Endothelial cell of umbilical vein (primary cell): Measurements from ENCODE around the gene SMG5. TPM values are rescaled to one million over a fixed set of nuclear protein-coding genes. Genes with fewer than 3 reads are reported as not detected.

ENCODE experiments used
- BruUV-seq: library from RNA; stranded (reverse); fragments of 400-500 nt; replicated peaks from 2 replicates; lab custom pipeline; 2021; lab: Mats Ljungman, UMichigan
- CTCF ChIA-PET: fragments of 300-600, 350-600 bp; sonication (Branson Sonifier 250); formaldehyde crosslinking; loops from one replicate; lab custom pipeline; 2021; ENCODE audit warnings: antibody characterized with exemption, inconsistent platforms; lab: Charles Lee
- POLR2A ChIA-PET: fragments of 300-600, 350-600 bp; sonication (Branson Sonifier 250); formaldehyde crosslinking; loops from one replicate; lab custom pipeline; 2021; ENCODE audit warnings: antibody characterized with exemption, inconsistent platforms; lab: Charles Lee
- DNase-seq: peaks from one replicate; pipeline ENCODE4 v3.0.0-alpha.2; 2011; ENCODE audit warnings: low read depth, low spot score
- FAIRE-seq: peaks from 2 replicates; lab custom pipeline; 2011; peaks lifted over from hg19 to GRCh38; lab: Jason Lieb, UNC
- H2AFZ ChIP-seq: 2 replicates; pipeline ENCODE4 v1.6.0; 2012; ENCODE audit warnings: low read depth, low read length, control low read depth, inconsistent platforms
- H3K27ac ChIP-seq: 2 replicates; pipeline ENCODE4 v1.5.1; 2011; ENCODE audit warnings: low read depth, mild to moderate bottlenecking, control low read depth, low read length, moderate library complexity; ENCODE audit not compliant: insufficient read depth
- H3K27me3 ChIP-seq, 2 experiments: 2 replicates each; pipeline versions ENCODE4 v1.6.0 to v1.6.1; 2011; ENCODE audit warnings: low read length in 2 of 2, mixed read lengths in 1 of 2; ENCODE audit not compliant: control insufficient read depth in 2 of 2, insufficient read depth in 2 of 2
- H3K36me3 ChIP-seq, 2 experiments: 2 replicates in 1 of 2; 3 replicates in 1 of 2; pipeline ENCODE4 v1.5.1; 2011; ENCODE audit warnings: low read length in 2 of 2, mild to moderate bottlenecking in 1 of 2, moderate library complexity in 1 of 2; ENCODE audit not compliant: control insufficient read depth in 2 of 2, insufficient read depth in 2 of 2; ENCODE audit errors: extremely low read depth in 1 of 2
- H3K4me1 ChIP-seq: 3 replicates; pipeline ENCODE4 v1.5.1; 2011; ENCODE audit warnings: mild to moderate bottlenecking, low read length; ENCODE audit not compliant: control insufficient read depth, insufficient read depth; ENCODE audit errors: extremely low read depth
- H3K4me2 ChIP-seq: 2 replicates; pipeline ENCODE4 v1.6.1; 2011; ENCODE audit warnings: low read length, control low read depth, mixed read lengths; ENCODE audit not compliant: insufficient read depth
- H3K4me3 ChIP-seq, 3 experiments: fragments of 200-600 bp in 1 of 3; sonication (generic), shearing (Covaris generic) in 1 of 3; replicated peaks in 1 of 3; 2 replicates each; pipeline ENCODE4 v1.5.1; 2011 to 2016; ENCODE audit warnings: control low read depth in 3 of 3, low read length in 3 of 3, mild to moderate bottlenecking in 2 of 3, inconsistent platforms in 1 of 3, low read depth in 1 of 3, moderate library complexity in 1 of 3; ENCODE audit not compliant: insufficient read depth in 1 of 3
- H3K79me2 ChIP-seq: 2 replicates; pipeline ENCODE4 v1.6.0; 2012; ENCODE audit warnings: low read length, inconsistent platforms; ENCODE audit not compliant: control insufficient read depth, insufficient read depth
- H3K9ac ChIP-seq: replicated peaks from 2 replicates; pipeline ENCODE3; 2011; ENCODE audit warnings: low read length, control low read depth; ENCODE audit not compliant: insufficient read depth; ENCODE audit errors: extremely low read depth
- H3K9me1 ChIP-seq: replicated peaks from 3 replicates; pipeline ENCODE4 v1.6.0; 2011; ENCODE audit warnings: mild to moderate bottlenecking, low read length; ENCODE audit not compliant: control insufficient read depth, insufficient read depth; ENCODE audit errors: extremely low read depth
- H3K9me3 ChIP-seq: replicated peaks from 2 replicates; pipeline ENCODE4 v1.5.1; 2012; ENCODE audit warnings: low read length, inconsistent platforms; ENCODE audit not compliant: control insufficient read depth, insufficient read depth
- H4K20me1 ChIP-seq: replicated peaks from 2 replicates; pipeline ENCODE3; 2011; ENCODE audit warnings: mild to moderate bottlenecking, low read length; ENCODE audit not compliant: control insufficient read depth, insufficient read depth; ENCODE audit errors: extremely low read depth
- EZH2 ChIP-seq: IDR thresholded peaks from 2 replicates; pipeline ENCODE4 v1.6.1; 2012; ENCODE audit warnings: borderline replicate concordance, low read depth, mild to moderate bottlenecking, moderate library complexity, low read length, inconsistent platforms; ENCODE audit not compliant: severe bottlenecking
- FOS ChIP-seq: IDR thresholded peaks from 2 replicates; pipeline ENCODE4 v1.6.1; 2011; ENCODE audit warnings: mild to moderate bottlenecking, low read length, moderate library complexity, borderline replicate concordance; ENCODE audit not compliant: insufficient read depth
- GATA2 ChIP-seq: IDR thresholded peaks from 2 replicates; pipeline ENCODE4 v1.7.0; 2011; ENCODE audit warnings: low read depth, mild to moderate bottlenecking, moderate library complexity, mixed read lengths, low read length; ENCODE audit not compliant: insufficient read length, insufficient read depth
- JUN ChIP-seq: IDR thresholded peaks from 2 replicates; pipeline ENCODE4 v1.6.1; 2011; ENCODE audit warnings: borderline replicate concordance, low read depth; ENCODE audit not compliant: insufficient read length, insufficient read depth
- MYC ChIP-seq: IDR thresholded peaks from one replicate; pipeline ENCODE4 v1.6.1; 2011; ENCODE audit warnings: mild to moderate bottlenecking, low read depth, low read length
- POLR2A ChIP-seq: IDR thresholded peaks from 2 replicates; pipeline ENCODE4 v1.6.1; 2012; ENCODE audit warnings: low read depth, mild to moderate bottlenecking, control low read depth, low read length
- POLR2AphosphoS5 ChIP-seq: IDR thresholded peaks from 2 replicates; pipeline ENCODE4 v1.6.1; 2012; ENCODE audit warnings: low read depth, mild to moderate bottlenecking, control low read depth, low read length, moderate library complexity; ENCODE audit not compliant: insufficient read depth
- dilution Hi-C: fragments of 300-500 bp; cut with MboI; formaldehyde crosslinking; loops from one replicate; pipeline ENCODE4 v1.15.0; 2019; ENCODE audit warnings: low sequenced_read_pairs; ENCODE audit not compliant: extremely low pct_ligation_motif_present
- intact Hi-C: fragments of 100-400 bp; cut with micrococcal nuclease; formaldehyde crosslinking; loops from one replicate; pipeline ENCODE4 v1.10.0; 2022
- polyA plus RNA-seq, 4 experiments: library from polyadenylated mRNA; depleted of rRNA in 3 of 4; stranded (reverse) in 3 of 4; unstranded in 1 of 4; fragments of >200 nt; gene quantifications; 2 replicates each; pipeline versions ENCODE4 v1.2.1 to v1.2.3, GENCODE V29; 2011 to 2012; ENCODE audit warnings: missing spikeins in 1 of 4
- total RNA-seq: library from RNA; stranded (reverse); gene quantifications from 2 replicates; pipeline ENCODE4 v1.2.3, GENCODE V29; 2021
- TF ChIP-seq, protein P1 (sequence below): IDR thresholded peaks from 2 replicates; pipeline ENCODE4 v1.6.1; 2011; ENCODE audit not compliant: insufficient read depth, insufficient read length
- TF ChIP-seq, protein P2 (sequence below), 2 donors: IDR thresholded peaks; 1 replicate in 1 of 2; 2 replicates in 1 of 2; pipeline ENCODE4 v1.5.1; 2011; ENCODE audit warnings: low read length in 2 of 2, mild to moderate bottlenecking in 2 of 2, moderate library complexity in 2 of 2, control low read depth in 1 of 2, inconsistent platforms in 1 of 2, low read depth in 1 of 2; ENCODE audit not compliant: insufficient read depth in 1 of 2; ENCODE audit errors: extremely low read depth in 1 of 2

Gene SMG5
- total and polyA plus RNA-seq, 2 donors (not counting 3 experiments of a cell fraction or from before 2014, with no cell fraction given), result 37.4 to 82.6 TPM

- intact Hi-C loops, result no loop called here
- peak overlapping the region; percentile 81 to 95 (median 90) for H3K4me3 ChIP-seq
- no peaks in the 10 kb centered on the region for H3K9me1 ChIP-seq
- H3K27me3 ChIP-seq, result no peaks in the 10 kb centered on the region
- TF ChIP-seq POLR2AphosphoS5, result no peak
- TF ChIP-seq, protein P1, sequence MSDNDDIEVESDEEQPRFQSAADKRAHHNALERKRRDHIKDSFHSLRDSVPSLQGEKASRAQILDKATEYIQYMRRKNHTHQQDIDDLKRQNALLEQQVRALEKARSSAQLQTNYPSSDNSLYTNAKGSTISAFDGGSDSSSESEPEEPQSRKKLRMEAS, result no peak
- BruUV-seq, result TSS peak; percentile 38
- POLR2A ChIA-PET, result interaction anchor here (1.0 to 1.5 kb wide), 2 partner anchors 9 to 15 kb away, joined by 3 read pairs; no protein-coding TSS in a partner anchor
- H3K36me3 ChIP-seq, result peaks cover 8 to 14% of the 10 kb centered on the region in 2 experiments
- peak overlapping the region; percentile 94 for H3K4me2 ChIP-seq
- dilution Hi-C loops, result no loop called here
- peaks cover 2% of the 10 kb centered on the region for H4K20me1 ChIP-seq
- H3K9ac ChIP-seq, result peak overlapping the region; percentile 93
- H3K4me1 ChIP-seq, result peaks cover 14% of the 10 kb centered on the region
- H3K79me2 ChIP-seq, result peaks cover 46% of the 10 kb centered on the region
- DNase-seq, result peak; percentile 13
- CTCF ChIA-PET, result interaction anchor here (1.0 to 3.2 kb wide), 12 partner anchors 10 to 185 kb away, joined by 3 to 10 read pairs (median 3); partner anchors contain the start of gene PMF1
- no peak overlapping the region for H2AFZ ChIP-seq
- peak overlapping the region; percentile 69 for H3K27ac ChIP-seq
- H3K9me3 ChIP-seq, result no peaks in the 10 kb centered on the region
- peak; percentile 70 for FAIRE-seq
Observed at GRCh38 chr1:156281693-156282478, 739 bp downstream of the SMG5 start.

- ChIA-PET POLR2A (no interaction called here), CTCF (interaction anchor here (1.4 to 3.2 kb wide), 3 partner anchors 9 to 63 kb away, joined by 3 to 10 read pairs (median 6); no protein-coding TSS in a partner anchor)
- Histone ChIP-seq H3K27ac (no peak overlapping the region), H3K27me3 (no peaks in the 10 kb centered on the region), H3K9me3 (no peaks in the 10 kb centered on the region), H3K9ac (peak overlapping the region; percentile 93), H4K20me1 (peaks cover 2% of the 10 kb centered on the region), H2AFZ (no peak overlapping the region), H3K9me1 (no peaks in the 10 kb centered on the region), H3K36me3 (peaks cover 8 to 17% of the 10 kb centered on the region in 2 experiments), H3K4me1 (peaks cover 14% of the 10 kb centered on the region), H3K4me2 (peak overlapping the region; percentile 94), H3K4me3 (peak overlapping the region in 2 of 3 experiments; percentile 90 to 95), H3K79me2 (peaks cover 46% of the 10 kb centered on the region)
- FAIRE-seq, result no peak
- no peak for DNase-seq
- TF ChIP-seq EZH2, result no peak
- TF ChIP-seq, protein P1, result no peak
- TF ChIP-seq JUN, result no peak
- TF ChIP-seq POLR2AphosphoS5, result no peak
- no peak for TF ChIP-seq POLR2A
- TF ChIP-seq GATA2, result no peak
- TF ChIP-seq, protein P2, sequence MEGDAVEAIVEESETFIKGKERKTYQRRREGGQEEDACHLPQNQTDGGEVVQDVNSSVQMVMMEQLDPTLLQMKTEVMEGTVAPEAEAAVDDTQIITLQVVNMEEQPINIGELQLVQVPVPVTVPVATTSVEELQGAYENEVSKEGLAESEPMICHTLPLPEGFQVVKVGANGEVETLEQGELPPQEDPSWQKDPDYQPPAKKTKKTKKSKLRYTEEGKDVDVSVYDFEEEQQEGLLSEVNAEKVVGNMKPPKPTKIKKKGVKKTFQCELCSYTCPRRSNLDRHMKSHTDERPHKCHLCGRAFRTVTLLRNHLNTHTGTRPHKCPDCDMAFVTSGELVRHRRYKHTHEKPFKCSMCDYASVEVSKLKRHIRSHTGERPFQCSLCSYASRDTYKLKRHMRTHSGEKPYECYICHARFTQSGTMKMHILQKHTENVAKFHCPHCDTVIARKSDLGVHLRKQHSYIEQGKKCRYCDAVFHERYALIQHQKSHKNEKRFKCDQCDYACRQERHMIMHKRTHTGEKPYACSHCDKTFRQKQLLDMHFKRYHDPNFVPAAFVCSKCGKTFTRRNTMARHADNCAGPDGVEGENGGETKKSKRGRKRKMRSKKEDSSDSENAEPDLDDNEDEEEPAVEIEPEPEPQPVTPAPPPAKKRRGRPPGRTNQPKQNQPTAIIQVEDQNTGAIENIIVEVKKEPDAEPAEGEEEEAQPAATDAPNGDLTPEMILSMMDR (IDR thresholded peaks at IDR 0.05; ENCODE audit: extremely low read depth in 1 of 2, insufficient read depth in 1 of 2, low read depth in 1 of 2, low read length in 2 of 2), result no peak
- TF ChIP-seq MYC, result no peak
- no peak for TF ChIP-seq FOS
- intact Hi-C loops, result no loop called here
- BruUV-seq, result no TSS peak
- dilution Hi-C loops, result no loop called here
Observed at GRCh38 chr1:156281281-156281680, 1.3 kb downstream of the SMG5 start.
